Fibroblast of mammary gland (primary cell): ENCODE measurements around the gene NDUFA11.

Experiments
- DNase-seq: peaks from one replicate; pipeline ENCODE4 v3.0.0-alpha.2; 2010; ENCODE audit warnings: low read depth
- H3K4me3 ChIP-seq: 2 replicates; pipeline ENCODE4 v1.5.1; 2011; ENCODE audit warnings: low read depth, mild to moderate bottlenecking, low read length, moderate library complexity; ENCODE audit not compliant: control insufficient read depth
- TF ChIP-seq, protein P1 (sequence below): conservative IDR thresholded peaks from 2 replicates; pipeline ENCODE4 v1.5.1; 2011; ENCODE audit warnings: low read depth, low read length, inconsistent platforms; ENCODE audit not compliant: control insufficient read depth, insufficient read depth

NDUFA11 gene

DNA sequence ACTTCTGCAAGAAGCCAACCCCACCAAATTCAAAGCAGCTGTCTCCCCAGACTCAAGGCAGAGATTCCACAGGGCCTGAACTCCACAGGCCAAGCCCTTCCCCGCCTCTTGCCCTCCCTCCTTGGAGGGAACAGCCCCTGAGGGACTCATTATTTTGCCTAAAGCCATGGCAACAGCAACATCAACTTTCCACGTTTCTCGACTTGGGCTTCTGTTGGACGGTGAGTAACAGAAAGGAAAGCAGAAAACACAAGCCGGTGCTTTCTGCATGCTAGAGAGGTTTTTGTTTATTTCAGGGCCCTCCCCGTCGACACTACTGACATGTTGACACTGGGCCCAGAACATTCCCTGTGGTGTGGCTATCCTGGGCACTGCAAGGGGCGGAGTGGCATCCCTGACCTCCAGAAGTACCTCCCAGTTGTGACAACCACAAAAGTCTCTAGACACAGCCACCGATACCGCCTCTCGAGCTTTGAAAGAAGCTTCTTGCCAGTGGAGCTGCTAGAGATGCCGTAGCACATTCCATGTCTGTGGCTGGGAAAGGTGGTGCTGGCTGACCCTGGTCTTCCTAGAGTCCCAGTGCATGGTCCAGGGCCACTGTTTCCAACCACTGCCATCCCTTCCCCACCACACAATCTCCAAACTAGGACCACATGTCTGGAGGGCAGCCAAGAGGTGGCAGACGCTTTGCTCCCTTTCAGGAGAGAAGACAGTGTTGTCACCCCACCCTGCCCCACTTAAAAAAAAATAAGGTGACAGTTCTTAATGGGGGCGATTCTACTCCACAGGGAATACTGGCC is 23.3 kb upstream of the NDUFA11 start:
- TF ChIP-seq, protein P1, sequence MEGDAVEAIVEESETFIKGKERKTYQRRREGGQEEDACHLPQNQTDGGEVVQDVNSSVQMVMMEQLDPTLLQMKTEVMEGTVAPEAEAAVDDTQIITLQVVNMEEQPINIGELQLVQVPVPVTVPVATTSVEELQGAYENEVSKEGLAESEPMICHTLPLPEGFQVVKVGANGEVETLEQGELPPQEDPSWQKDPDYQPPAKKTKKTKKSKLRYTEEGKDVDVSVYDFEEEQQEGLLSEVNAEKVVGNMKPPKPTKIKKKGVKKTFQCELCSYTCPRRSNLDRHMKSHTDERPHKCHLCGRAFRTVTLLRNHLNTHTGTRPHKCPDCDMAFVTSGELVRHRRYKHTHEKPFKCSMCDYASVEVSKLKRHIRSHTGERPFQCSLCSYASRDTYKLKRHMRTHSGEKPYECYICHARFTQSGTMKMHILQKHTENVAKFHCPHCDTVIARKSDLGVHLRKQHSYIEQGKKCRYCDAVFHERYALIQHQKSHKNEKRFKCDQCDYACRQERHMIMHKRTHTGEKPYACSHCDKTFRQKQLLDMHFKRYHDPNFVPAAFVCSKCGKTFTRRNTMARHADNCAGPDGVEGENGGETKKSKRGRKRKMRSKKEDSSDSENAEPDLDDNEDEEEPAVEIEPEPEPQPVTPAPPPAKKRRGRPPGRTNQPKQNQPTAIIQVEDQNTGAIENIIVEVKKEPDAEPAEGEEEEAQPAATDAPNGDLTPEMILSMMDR: no peak
- peak; percentile 96 for DNase-seq
- no peak overlapping the region for H3K4me3 ChIP-seq

DNA sequence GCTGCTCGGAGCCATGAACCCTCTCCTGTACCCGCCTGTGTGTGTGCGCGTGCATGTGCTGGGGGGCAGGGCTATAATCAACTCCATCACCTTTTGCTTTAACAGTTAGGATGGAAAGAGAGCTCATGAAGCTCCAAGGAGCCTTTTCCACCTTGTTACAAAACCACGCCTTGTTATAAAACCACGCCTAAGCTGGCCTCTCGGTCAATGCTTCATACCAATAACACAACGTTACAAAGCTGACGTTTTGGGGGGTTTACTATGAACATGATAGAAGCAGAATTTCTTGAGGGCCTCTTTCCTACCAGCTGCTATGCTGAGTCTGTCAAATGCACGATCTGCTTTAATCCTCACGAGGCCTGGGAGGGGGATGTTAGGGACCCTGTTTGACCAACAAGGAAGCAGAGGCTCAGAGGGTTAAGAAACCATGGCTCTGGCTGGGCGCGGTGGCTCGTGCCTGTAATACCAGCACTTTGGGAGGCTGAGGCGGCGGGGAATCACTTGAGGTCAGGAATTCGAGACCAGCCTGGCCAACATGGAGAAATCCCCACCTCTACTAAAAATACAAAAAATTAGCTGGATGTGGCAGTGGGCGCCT is 22.3 kb upstream of the NDUFA11 start:
- no peak for DNase-seq
- H3K4me3 ChIP-seq: no peak overlapping the region
- TF ChIP-seq, protein P1: no peak

DNA sequence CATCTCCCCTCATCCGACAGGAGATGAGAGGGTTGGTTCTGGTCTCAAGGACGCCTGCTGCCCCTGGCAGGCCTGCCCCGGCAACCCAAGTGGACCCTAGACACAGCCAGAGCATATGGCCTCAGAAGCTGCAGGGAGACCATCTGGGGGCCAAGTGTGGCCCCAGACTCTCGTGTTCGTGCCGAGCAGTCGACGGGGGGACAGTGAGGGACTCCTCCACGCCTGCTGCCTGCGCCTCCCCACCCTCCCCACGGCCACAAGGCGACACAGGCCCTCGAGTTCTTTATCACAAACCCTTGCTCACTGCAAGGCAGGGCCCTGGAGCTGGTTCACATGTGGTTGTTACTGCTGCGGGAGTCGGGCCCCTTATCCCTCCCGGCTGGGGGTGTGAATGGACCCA is 19.8 kb upstream of the NDUFA11 start:
- no peak overlapping the region for H3K4me3 ChIP-seq
- TF ChIP-seq, protein P1: no peak
- no peak for DNase-seq

DNA sequence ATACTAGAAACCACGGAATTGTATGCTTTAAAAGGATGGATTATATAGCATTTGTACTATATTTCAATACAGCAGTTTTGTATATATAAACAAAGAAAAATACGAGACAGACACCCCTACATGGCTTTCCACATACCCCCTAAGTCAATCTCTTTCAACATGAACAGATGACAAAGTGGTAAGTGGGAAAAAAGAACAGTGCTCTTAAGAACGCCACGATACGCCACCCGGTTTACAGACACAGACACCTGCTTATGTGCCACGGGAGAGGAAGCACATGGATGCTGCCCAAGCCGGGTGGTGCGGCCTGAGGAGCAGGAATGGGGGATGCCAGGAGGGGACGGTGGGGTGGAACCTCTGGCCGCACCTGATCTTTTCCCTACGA is 18.6 kb upstream of the NDUFA11 start:
- H3K4me3 ChIP-seq: no peak overlapping the region
- no peak for DNase-seq

DNA sequence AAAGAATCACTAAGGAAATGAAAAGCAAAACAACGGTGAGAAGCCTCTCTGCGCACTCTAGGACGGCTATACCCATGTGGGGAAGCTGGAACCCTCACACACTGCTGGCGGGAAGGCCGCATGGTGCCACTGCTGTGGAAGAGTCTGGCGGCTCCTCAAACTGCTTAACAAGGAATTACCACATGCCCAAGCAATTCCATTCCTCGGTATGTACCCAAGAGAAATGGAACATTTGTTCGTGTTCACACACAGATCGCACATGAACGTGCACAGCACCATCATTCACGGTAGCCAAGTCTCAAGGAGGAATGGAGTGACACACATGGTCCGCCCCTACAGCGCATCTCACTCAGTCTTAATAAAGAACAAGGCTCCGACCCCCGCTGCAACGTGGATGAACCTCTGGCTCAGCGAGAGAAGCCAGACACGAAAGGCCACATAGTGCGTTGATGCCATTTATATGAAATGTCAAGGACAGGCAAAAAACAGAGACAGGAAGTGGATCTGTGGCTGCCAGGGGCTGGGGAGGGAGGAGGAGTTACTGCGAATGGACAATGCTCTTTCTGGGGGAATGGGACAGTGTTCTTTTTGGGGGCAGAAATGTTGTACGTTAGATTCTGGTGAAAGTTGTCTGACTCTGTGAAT is 18.0 kb upstream of the NDUFA11 start:
- TF ChIP-seq, protein P1: no peak
- no peak for DNase-seq
- H3K4me3 ChIP-seq: no peak overlapping the region

More for the DNA sequence above, 18.6 kb upstream of the NDUFA11 start:
- TF ChIP-seq, protein P1: no peak

DNA sequence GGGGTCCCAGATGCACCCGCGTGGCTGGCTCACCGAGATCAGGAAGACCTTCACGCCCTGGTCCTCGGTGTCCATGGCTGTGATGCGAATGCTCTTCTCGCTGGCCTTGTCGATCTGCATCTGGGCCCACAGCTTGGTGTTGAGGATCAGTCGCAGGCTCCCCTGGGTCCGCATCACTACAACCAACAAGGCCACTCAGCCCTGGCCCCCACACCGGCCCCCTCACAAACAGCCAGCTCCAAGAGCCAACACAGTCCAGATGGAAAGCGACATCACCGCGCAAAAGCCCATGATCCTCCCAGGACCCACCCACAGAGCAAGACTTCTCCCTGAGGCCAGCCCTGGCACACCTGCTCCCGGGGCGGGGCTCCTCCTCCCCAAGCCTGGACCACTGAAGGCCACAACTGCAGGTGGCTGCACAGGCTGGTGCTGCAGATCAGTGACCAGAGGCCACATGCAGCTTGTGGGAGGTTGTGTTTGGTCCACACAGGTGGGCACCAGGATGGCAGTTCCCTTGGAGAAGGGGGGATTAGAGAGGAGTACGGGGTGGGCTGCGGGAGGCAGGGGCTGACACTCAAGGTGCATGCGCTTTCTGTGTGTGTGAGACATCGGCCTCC is 15.0 kb upstream of the NDUFA11 start:
- H3K4me3 ChIP-seq: no peak overlapping the region
- no peak for DNase-seq
- TF ChIP-seq, protein P1: no peak
